ENCODE results near the gene MYBBP1A. TPM values are rescaled to one million over a fixed set of nuclear protein-coding genes. Genes with fewer than 3 reads are reported as not detected.

The MYBBP1A gene
- total and polyA plus RNA-seq, 2 of the 8 experiments (the other 6 are each of a cell fraction or from before 2014, with no cell fraction given), result 46.8 to 151 TPM

DNA sequence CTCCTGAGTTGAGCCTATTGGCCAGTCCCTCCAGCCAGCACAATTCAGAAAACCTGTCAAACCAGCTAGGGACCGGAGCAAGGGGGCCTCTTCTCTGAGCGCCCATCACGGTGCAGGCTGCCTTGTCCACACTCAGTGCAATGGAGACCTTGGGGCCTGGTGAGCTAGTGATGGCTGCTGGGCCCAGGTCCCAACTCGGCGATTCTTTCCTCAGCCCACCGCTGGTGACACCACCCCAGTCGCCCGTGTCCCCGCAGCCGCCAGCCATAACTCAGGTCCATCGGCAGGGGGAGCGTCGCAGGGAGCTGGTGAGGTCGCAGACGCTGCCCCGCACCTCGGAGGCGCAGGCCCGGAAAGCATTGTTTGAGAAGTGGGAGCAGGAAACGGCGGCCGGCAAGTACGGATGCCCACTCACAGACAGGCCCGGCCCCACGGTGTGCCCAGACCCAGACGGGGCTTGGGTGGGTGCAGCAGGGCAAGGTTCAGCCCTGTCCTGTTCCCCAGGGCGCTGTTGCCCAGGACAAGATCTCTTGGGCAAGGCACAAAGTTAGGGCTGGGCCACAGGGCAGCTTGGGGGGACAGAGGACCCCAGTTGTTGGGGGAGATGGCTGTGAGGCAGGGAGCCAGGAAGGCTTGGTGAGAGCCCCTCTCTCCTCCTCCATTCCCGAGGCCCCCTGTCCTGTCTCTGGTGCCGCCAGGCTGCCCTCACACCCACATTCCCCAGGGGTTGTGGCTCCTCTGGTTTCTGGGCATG lies 39.9 kb upstream of the MYBBP1A start (continued):
- TF ChIP-seq, protein P1, sequence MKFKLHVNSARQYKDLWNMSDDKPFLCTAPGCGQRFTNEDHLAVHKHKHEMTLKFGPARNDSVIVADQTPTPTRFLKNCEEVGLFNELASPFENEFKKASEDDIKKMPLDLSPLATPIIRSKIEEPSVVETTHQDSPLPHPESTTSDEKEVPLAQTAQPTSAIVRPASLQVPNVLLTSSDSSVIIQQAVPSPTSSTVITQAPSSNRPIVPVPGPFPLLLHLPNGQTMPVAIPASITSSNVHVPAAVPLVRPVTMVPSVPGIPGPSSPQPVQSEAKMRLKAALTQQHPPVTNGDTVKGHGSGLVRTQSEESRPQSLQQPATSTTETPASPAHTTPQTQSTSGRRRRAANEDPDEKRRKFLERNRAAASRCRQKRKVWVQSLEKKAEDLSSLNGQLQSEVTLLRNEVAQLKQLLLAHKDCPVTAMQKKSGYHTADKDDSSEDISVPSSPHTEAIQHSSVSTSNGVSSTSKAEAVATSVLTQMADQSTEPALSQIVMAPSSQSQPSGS (IDR thresholded peaks at IDR 0.05; ENCODE audit: low read length), result no peak
- TF ChIP-seq SUZ12 (IDR thresholded peaks at IDR 0.05; ENCODE audit: low read length) (no peak), ZNF274 (IDR thresholded peaks at IDR 0.05; ENCODE audit: borderline replicate concordance, extremely low read depth, low read length) (no peak), USF2 (IDR thresholded peaks at IDR 0.05; ENCODE audit: low read length) (no peak)
